KMS-11 (cell line): ENCODE measurements around the gene ARHGAP24.

Experiments
- H2AFZ ChIP-seq: fragments of 200-600 bp; sonication (generic); 2 replicates; pipeline ENCODE4 v1.6.1; 2016; ENCODE audit warnings: antibody characterized with exemption, mixed run types, low read depth
- H3K27ac ChIP-seq: fragments of 200-600 bp; sonication (generic); 2 replicates; pipeline ENCODE4 v1.6.1; 2016; ENCODE audit warnings: mild to moderate bottlenecking, mixed run types
- H3K27me3 ChIP-seq: fragments of 200-600 bp; sonication (generic); 2 replicates; pipeline ENCODE4 v1.6.1; 2017; ENCODE audit warnings: mild to moderate bottlenecking, low read depth, mixed run types, moderate library complexity; ENCODE audit not compliant: insufficient read depth
- H3K36me3 ChIP-seq: fragments of 200-600 bp; sonication (generic); 2 replicates; pipeline ENCODE4 v1.6.1; 2017; ENCODE audit warnings: mild to moderate bottlenecking, mixed run types; ENCODE audit not compliant: insufficient read depth
- H3K4me1 ChIP-seq: fragments of 200-600 bp; sonication (generic); 2 replicates; pipeline ENCODE4 v1.6.1; 2016; ENCODE audit warnings: mild to moderate bottlenecking, low read depth, mixed run types; ENCODE audit not compliant: poor library complexity, severe bottlenecking
- H3K4me2 ChIP-seq: fragments of 200-600 bp; sonication (generic); 2 replicates; pipeline ENCODE4 v1.7.0; 2016; ENCODE audit warnings: mild to moderate bottlenecking, mixed run types
- H3K4me3 ChIP-seq: fragments of 200-600 bp; sonication (generic); IDR thresholded peaks from 2 replicates; pipeline ENCODE4 v1.6.1; 2017; ENCODE audit warnings: low read depth, low read length, mixed read lengths; ENCODE audit not compliant: insufficient read depth
- H3K79me2 ChIP-seq: fragments of 200-600 bp; sonication (generic); 2 replicates; pipeline ENCODE4 v1.6.1; 2016; ENCODE audit warnings: low read depth, mixed run types; ENCODE audit not compliant: insufficient read depth
- H3K9ac ChIP-seq: fragments of 200-600 bp; sonication (generic); 2 replicates; pipeline ENCODE4 v1.6.1; 2016; ENCODE audit warnings: mild to moderate bottlenecking, mixed run types
- H4K20me1 ChIP-seq: fragments of 200-600 bp; sonication (generic); 2 replicates; pipeline ENCODE4 v1.6.1; 2016; ENCODE audit warnings: mild to moderate bottlenecking, mixed run types; ENCODE audit not compliant: insufficient read depth
- TF ChIP-seq, protein P1 (sequence below): fragments of 200-600 bp; sonication (generic); conservative IDR thresholded peaks from 2 replicates; pipeline ENCODE4 v1.6.1; 2017; ENCODE audit warnings: low read depth, mild to moderate bottlenecking, antibody characterized with exemption, low read length, moderate library complexity, mixed read lengths

The ARHGAP24 gene

DNA sequence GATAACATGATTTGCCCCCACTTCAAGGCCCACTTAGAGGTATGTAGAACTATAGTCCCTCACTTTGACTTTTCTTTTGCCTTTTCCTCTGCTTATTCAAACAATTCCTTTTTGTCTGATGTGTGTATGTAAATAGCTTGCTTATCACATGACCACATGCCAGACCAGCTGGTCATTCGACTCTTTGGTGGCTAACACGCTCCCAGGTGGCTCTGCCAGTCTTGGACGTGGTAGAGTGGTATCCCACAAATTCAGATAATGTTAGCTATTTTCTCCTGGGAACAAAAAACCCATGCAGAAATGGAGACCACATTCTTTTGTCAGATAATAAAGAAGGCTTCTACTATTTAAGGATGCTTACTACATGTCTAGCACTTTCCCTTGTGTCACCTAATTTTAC, 47.9 kb downstream of the ARHGAP24 start:
- TF ChIP-seq, protein P1, sequence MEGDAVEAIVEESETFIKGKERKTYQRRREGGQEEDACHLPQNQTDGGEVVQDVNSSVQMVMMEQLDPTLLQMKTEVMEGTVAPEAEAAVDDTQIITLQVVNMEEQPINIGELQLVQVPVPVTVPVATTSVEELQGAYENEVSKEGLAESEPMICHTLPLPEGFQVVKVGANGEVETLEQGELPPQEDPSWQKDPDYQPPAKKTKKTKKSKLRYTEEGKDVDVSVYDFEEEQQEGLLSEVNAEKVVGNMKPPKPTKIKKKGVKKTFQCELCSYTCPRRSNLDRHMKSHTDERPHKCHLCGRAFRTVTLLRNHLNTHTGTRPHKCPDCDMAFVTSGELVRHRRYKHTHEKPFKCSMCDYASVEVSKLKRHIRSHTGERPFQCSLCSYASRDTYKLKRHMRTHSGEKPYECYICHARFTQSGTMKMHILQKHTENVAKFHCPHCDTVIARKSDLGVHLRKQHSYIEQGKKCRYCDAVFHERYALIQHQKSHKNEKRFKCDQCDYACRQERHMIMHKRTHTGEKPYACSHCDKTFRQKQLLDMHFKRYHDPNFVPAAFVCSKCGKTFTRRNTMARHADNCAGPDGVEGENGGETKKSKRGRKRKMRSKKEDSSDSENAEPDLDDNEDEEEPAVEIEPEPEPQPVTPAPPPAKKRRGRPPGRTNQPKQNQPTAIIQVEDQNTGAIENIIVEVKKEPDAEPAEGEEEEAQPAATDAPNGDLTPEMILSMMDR: no peak
- Histone ChIP-seq H3K4me1 (no peaks in the 10 kb centered on the region), H3K4me2 (no peak overlapping the region), H3K27me3 (no peaks in the 10 kb centered on the region), H3K36me3 (no peaks in the 10 kb centered on the region), H3K4me3 (no peak overlapping the region), H3K9ac (no peak overlapping the region), H3K27ac (no peak overlapping the region), H4K20me1 (no peaks in the 10 kb centered on the region), H2AFZ (no peak overlapping the region), H3K79me2 (no peaks in the 10 kb centered on the region)

GRCh38 chr4:85527815-85528214, 52.9 kb downstream of the ARHGAP24 start:
- TF ChIP-seq, protein P1: no peak

DNA sequence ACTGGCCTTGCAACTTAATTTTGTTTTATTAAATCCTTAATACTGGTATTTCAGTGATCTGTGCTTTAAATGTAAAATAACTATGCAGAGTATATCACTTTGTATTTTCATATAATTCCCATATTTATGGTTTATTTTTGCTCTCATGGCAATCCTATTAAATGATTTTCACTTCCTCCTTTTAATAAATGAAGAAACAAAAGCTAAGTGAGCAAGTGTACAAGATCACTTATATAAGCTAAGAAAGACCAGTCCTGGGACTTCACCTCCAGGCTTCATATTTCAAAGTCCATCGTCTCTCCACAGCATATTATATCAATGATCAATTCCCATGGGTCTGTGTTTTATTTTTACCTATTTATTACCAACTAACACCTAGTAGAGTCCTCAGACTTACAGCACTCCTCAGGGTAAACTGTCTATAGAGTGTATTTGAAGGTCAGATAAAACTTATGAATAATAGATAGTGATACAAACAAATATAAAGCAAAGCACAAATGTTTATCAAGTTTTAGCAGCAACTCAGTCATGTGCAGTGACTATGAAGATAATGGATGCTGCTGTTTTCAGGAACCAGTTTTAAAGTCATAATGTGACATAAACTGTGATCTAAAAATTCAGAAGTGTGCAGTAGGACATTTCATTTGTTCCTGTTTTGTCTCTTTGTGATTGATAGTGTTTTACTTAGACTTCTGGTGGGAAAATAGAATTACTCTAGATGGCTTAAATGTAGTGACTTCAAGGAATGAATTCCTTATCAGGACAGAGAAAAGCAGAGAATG, 56.8 kb downstream of the ARHGAP24 start:
- H4K20me1 ChIP-seq: no peaks in the 10 kb centered on the region
- TF ChIP-seq, protein P1: no peak
- no peak overlapping the region for H3K4me2 ChIP-seq

More at GRCh38 chr4:85527815-85528214, 52.9 kb downstream of the ARHGAP24 start:
- Histone ChIP-seq H3K9ac (no peak overlapping the region), H4K20me1 (no peaks in the 10 kb centered on the region), H3K79me2 (no peaks in the 10 kb centered on the region), H2AFZ (no peak overlapping the region), H3K4me3 (no peak overlapping the region), H3K4me1 (no peaks in the 10 kb centered on the region), H3K27me3 (no peaks in the 10 kb centered on the region), H3K36me3 (no peaks in the 10 kb centered on the region), H3K4me2 (no peak overlapping the region), H3K27ac (no peak overlapping the region)

GRCh38 chr4:85534120-85534519, 59.2 kb downstream of the ARHGAP24 start:
- no peak overlapping the region for H3K27ac ChIP-seq
- no peak overlapping the region for H3K9ac ChIP-seq
- H2AFZ ChIP-seq: no peak overlapping the region
- H3K4me2 ChIP-seq: no peak overlapping the region
- TF ChIP-seq, protein P1: no peak
- no peaks in the 10 kb centered on the region for H3K27me3 ChIP-seq
- H3K79me2 ChIP-seq: no peaks in the 10 kb centered on the region
- no peaks in the 10 kb centered on the region for H3K36me3 ChIP-seq
- no peak overlapping the region for H3K4me3 ChIP-seq
- H3K4me1 ChIP-seq: no peaks in the 10 kb centered on the region
- no peaks in the 10 kb centered on the region for H4K20me1 ChIP-seq

More for the DNA sequence above, 56.8 kb downstream of the ARHGAP24 start:
- Histone ChIP-seq H3K4me1 (no peaks in the 10 kb centered on the region), H3K27ac (no peak overlapping the region), H3K4me3 (no peak overlapping the region), H3K36me3 (no peaks in the 10 kb centered on the region), H3K9ac (no peak overlapping the region), H2AFZ (no peak overlapping the region), H3K79me2 (no peaks in the 10 kb centered on the region), H3K27me3 (no peaks in the 10 kb centered on the region)
